GM19395 (cell line): ENCODE data around the gene WWTR1.

Experiments used
- ATAC-seq: cut with Tn5 transposase; IDR thresholded peaks from one replicate; pipeline ENCODE4 v1.9.1; 2021; ENCODE audit warnings: mild to moderate bottlenecking, moderate library complexity; ENCODE audit not compliant: unreplicated experiment

WWTR1 gene

GRCh38 chr3:149572796-149573414, 84.9 kb downstream of the WWTR1 start:
- no peak for ATAC-seq

GRCh38 chr3:149571381-149571780, 86.4 kb downstream of the WWTR1 start:
- no peak for ATAC-seq

GRCh38 chr3:149570016-149570415, 87.8 kb downstream of the WWTR1 start:
- ATAC-seq, result no peak

- ATAC-seq, result no peak
These were observed 90.4 kb downstream of the WWTR1 start for GRCh38 chr3:149567381-149567780.

GRCh38 chr3:149566292-149566975, 91.4 kb downstream of the WWTR1 start:
- ATAC-seq, result no peak

GRCh38 chr3:149564079-149564478, 93.7 kb downstream of the WWTR1 start:
- no peak for ATAC-seq

- ATAC-seq, result no peak
These were observed 94.7 kb downstream of the WWTR1 start for GRCh38 chr3:149563114-149563513.

GRCh38 chr3:149560617-149561016, 97.2 kb downstream of the WWTR1 start:
- no peak for ATAC-seq

GRCh38 chr3:149560001-149560400, 97.8 kb downstream of the WWTR1 start:
- ATAC-seq, result no peak

GRCh38 chr3:149559525-149559924, 98.3 kb downstream of the WWTR1 start:
- ATAC-seq, result no peak

GRCh38 chr3:149555927-149556326, 101.9 kb downstream of the WWTR1 start:
- ATAC-seq, result no peak

- no peak for ATAC-seq
These were observed 103.0 kb downstream of the WWTR1 start for GRCh38 chr3:149554826-149555225.

- ATAC-seq, result no peak
These were observed 103.9 kb downstream of the WWTR1 start for GRCh38 chr3:149553781-149554451.

GRCh38 chr3:149552700-149553099, 105.1 kb downstream of the WWTR1 start:
- no peak for ATAC-seq

GRCh38 chr3:149551500-149551899, 106.3 kb downstream of the WWTR1 start:
- no peak for ATAC-seq

- no peak for ATAC-seq
These were observed 109.2 kb downstream of the WWTR1 start for GRCh38 chr3:149548669-149549065.

- ATAC-seq, result no peak
These were observed 109.7 kb downstream of the WWTR1 start for GRCh38 chr3:149547954-149548668.

- no peak for ATAC-seq
These were observed 110.4 kb downstream of the WWTR1 start for GRCh38 chr3:149547413-149547812.

- no peak for ATAC-seq
These were observed 112.8 kb downstream of the WWTR1 start for GRCh38 chr3:149545049-149545448.

- no peak for ATAC-seq
These were observed 115.2 kb downstream of the WWTR1 start for GRCh38 chr3:149542375-149543312.
